ENCODE results near the gene TCAIM.

DNA sequence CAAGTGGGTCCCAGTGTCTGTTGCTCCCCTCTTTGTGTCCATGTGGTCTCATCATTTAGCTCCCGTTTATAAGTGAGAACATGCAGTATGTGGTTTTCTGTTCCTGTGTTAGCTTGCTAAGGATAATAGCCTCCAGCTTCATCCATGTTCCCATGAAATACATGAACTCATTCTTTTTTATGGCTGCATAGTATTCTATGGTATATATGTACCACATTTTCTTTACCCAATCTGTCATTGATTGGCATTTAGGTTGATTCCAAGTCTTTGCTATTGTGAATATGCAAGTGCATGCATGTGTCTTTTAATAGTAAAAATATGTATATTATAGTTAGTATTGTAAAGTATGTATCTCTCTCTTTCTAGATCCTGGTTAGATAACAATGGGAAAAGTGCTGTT is 53.9 kb downstream of the TCAIM start:
- no peak for TF ChIP-seq POLR2AphosphoS5 (IDR thresholded peaks at IDR 0.05; ENCODE audit: low read depth, low read length)
- TF ChIP-seq, protein P1, sequence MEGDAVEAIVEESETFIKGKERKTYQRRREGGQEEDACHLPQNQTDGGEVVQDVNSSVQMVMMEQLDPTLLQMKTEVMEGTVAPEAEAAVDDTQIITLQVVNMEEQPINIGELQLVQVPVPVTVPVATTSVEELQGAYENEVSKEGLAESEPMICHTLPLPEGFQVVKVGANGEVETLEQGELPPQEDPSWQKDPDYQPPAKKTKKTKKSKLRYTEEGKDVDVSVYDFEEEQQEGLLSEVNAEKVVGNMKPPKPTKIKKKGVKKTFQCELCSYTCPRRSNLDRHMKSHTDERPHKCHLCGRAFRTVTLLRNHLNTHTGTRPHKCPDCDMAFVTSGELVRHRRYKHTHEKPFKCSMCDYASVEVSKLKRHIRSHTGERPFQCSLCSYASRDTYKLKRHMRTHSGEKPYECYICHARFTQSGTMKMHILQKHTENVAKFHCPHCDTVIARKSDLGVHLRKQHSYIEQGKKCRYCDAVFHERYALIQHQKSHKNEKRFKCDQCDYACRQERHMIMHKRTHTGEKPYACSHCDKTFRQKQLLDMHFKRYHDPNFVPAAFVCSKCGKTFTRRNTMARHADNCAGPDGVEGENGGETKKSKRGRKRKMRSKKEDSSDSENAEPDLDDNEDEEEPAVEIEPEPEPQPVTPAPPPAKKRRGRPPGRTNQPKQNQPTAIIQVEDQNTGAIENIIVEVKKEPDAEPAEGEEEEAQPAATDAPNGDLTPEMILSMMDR (IDR thresholded peaks at IDR 0.05), result no peak
